K562 (cell line): ENCODE data around the gene TRIM31. TPM values are rescaled to one million over a fixed set of nuclear protein-coding genes. Genes with fewer than 3 reads are reported as not detected.

Experiments
- ATAC-seq: fragments of 200-7000 bp; cut with Tn5 transposase; 3 replicates; pipeline ENCODE4 v1.9.1; 2020; ENCODE audit warnings: moderate library complexity
- BruUV-seq: library from RNA; stranded (reverse); fragments of 400-500 nt; replicated peaks from 2 replicates; lab custom pipeline; 2021; lab: Mats Ljungman, UMichigan
- CTCF ChIA-PET: fragments of 300-600 bp; formaldehyde crosslinking; extraction: SDS; loops from one replicate; lab custom pipeline; 2021; ENCODE audit warnings: low intra/inter-chr PET ratio; lab: Yijun Ruan, JAX
- POLR2A ChIA-PET: fragments of 300-600, 350-650 bp; sonication (Branson Sonifier 250); formaldehyde crosslinking; extraction: SDS; loops from one replicate; lab custom pipeline; 2021; ENCODE audit warnings: antibody characterized with exemption, inconsistent platforms; lab: Yijun Ruan, JAX
- DNase-seq, 4 experiments: peaks; one replicate each; pipeline versions ENCODE4 v3.0.0 to v3.0.0-alpha.2; 2011 to 2018; ENCODE audit warnings: low spot score in 3 of 4, mixed read lengths in 3 of 4; ENCODE audit errors: extremely low read depth in 1 of 4
- FAIRE-seq: peaks from 2 replicates; lab custom pipeline; 2011; peaks lifted over from hg19 to GRCh38; lab: Jason Lieb, UNC
- H2AFZ ChIP-seq: 2 replicates; pipeline ENCODE4 v1.6.0; 2011; ENCODE audit warnings: low read depth, low read length, control low read depth, inconsistent platforms
- H3K27ac ChIP-seq: fragments of 200-600 bp; 3 replicates; pipeline ENCODE4 v1.8.0; 2011; ENCODE audit warnings: low read depth, mild to moderate bottlenecking, control low read depth, inconsistent platforms, low read length, moderate library complexity, mixed read lengths; ENCODE audit errors: extremely low read depth
- H3K27me3 ChIP-seq, 2 experiments: fragments of 300-600 bp in 1 of 2; 2 replicates in 1 of 2; 3 replicates in 1 of 2; pipeline versions ENCODE4 v1.6.0 to v1.8.0; 2011; ENCODE audit warnings: inconsistent platforms in 2 of 2, low read length in 2 of 2, mild to moderate bottlenecking in 1 of 2, mixed read lengths in 1 of 2, moderate library complexity in 1 of 2; ENCODE audit not compliant: control insufficient read depth in 2 of 2, insufficient read depth in 2 of 2
- H3K36me3 ChIP-seq: fragments of 300-600 bp; 3 replicates; pipeline ENCODE4 v1.8.0; 2011; ENCODE audit warnings: mild to moderate bottlenecking, low read length, inconsistent platforms; ENCODE audit not compliant: control insufficient read depth, insufficient read depth
- H3K4me1 ChIP-seq, 2 experiments: fragments of 200-600 bp in 1 of 2; replicated peaks in 1 of 2; 2 replicates in 1 of 2; 3 replicates in 1 of 2; pipeline versions ENCODE4 v1.5.1 to v1.8.0; 2011; ENCODE audit warnings: inconsistent platforms in 2 of 2, low read length in 2 of 2, mild to moderate bottlenecking in 1 of 2, mixed read lengths in 1 of 2, moderate library complexity in 1 of 2; ENCODE audit not compliant: control insufficient read depth in 2 of 2, insufficient read depth in 2 of 2
- H3K4me2 ChIP-seq: 2 replicates; pipeline ENCODE4 v1.6.1; 2011; ENCODE audit warnings: low read length, control low read depth, inconsistent platforms, mixed read lengths; ENCODE audit not compliant: insufficient read depth
- H3K4me3 ChIP-seq: fragments of 200-600 bp; sonication (generic), shearing (Covaris generic); 2 replicates; pipeline ENCODE4 v1.5.1; 2016; ENCODE audit warnings: control low read depth, inconsistent platforms
- H3K79me2 ChIP-seq: fragments of 200-600 bp; 3 replicates; pipeline ENCODE4 v1.8.0; 2011; ENCODE audit warnings: low read length, inconsistent platforms; ENCODE audit not compliant: control insufficient read depth, insufficient read depth
- H3K9ac ChIP-seq, 2 experiments: 2 replicates each; pipeline versions ENCODE4 v1.6.0 to v1.6.1; 2011; ENCODE audit warnings: low read depth in 2 of 2, low read length in 2 of 2, control low read depth in 1 of 2, inconsistent platforms in 1 of 2, mild to moderate bottlenecking in 1 of 2, mixed read lengths in 1 of 2; ENCODE audit not compliant: insufficient read depth in 1 of 2
- H3K9me1 ChIP-seq: one replicate; pipeline ENCODE4 v1.6.0; 2011; ENCODE audit warnings: inconsistent platforms, mild to moderate bottlenecking, low read length, moderate library complexity; ENCODE audit not compliant: control insufficient read depth, insufficient read depth
- H3K9me3 ChIP-seq: replicated peaks from 2 replicates; pipeline ENCODE4 v1.5.1; 2011; ENCODE audit warnings: low read depth, low read length, inconsistent platforms; ENCODE audit not compliant: control insufficient read depth, insufficient read depth
- H4K20me1 ChIP-seq: replicated peaks from 2 replicates; pipeline ENCODE4 v1.6.1; 2011; ENCODE audit warnings: low read length, inconsistent platforms, mixed read lengths; ENCODE audit not compliant: control insufficient read depth, insufficient read depth
- ESRRA ChIP-seq: fragments of 450-650 bp; IDR thresholded peaks from 2 replicates; pipeline ENCODE4 v1.6.1; 2014; ENCODE audit warnings: low read depth, mild to moderate bottlenecking, moderate library complexity, borderline replicate concordance
- POLR3G ChIP-seq: IDR thresholded peaks from 2 replicates; pipeline ENCODE4 v1.6.1; 2011; ENCODE audit not compliant: insufficient read length, insufficient replicate concordance; ENCODE audit errors: extremely low read depth
- SUPT5H ChIP-seq: fragments of 450-650 bp; IDR thresholded peaks from 2 replicates; pipeline ENCODE4 v1.6.1; 2016
- ZNF197 ChIP-seq: fragments of 200-800 bp; sonication (Bioruptor generic); IDR thresholded peaks from 2 replicates; pipeline ENCODE4 v1.6.1; 2016; ENCODE audit warnings: low read depth, missing genetic modification characterization, missing compliant biosample characterization
- ZNF561 ChIP-seq: fragments of 450-650 bp; formaldehyde crosslinking; conservative IDR thresholded peaks from 2 replicates; pipeline ENCODE4 v1.4.0; 2020; ENCODE audit warnings: mild to moderate bottlenecking, moderate library complexity
- WGBS: fragments of 100-300 bp; shearing (Covaris generic); methylation state at CpG from one replicate; pipeline ENCODE4 v1.1.6; 2016; ENCODE audit warnings: low coverage, mixed read lengths; ENCODE audit not compliant: insufficient coverage; ENCODE audit errors: missing lambda C conversion rate; 5-methylcytosine and 5-hydroxymethylcytosine counted together
- in situ Hi-C: fragments of 300-500 bp; cut with MboI; formaldehyde crosslinking; loops from 4 replicates; pipeline ENCODE4 v1.15.0; 2018; ENCODE audit warnings: inconsistent platforms, mixed read lengths
- intact Hi-C: fragments of 100-400 bp; cut with micrococcal nuclease; formaldehyde crosslinking; loops from 2 replicates; pipeline ENCODE4 v1.14.2; 2022
- polyA plus RNA-seq, 8 experiments: library from polyadenylated mRNA; depleted of rRNA in 4 of 8; stranded (reverse) in 5 of 8; unstranded in 3 of 8; fragments of >200 nt; fragmentation: Nextera tagmentation in 2 of 8; fragmentation: Illumina TruSeq in 1 of 8; extraction: Ambion mirVana in 2 of 8; extraction: Trizol in 1 of 8; gene quantifications; 2 replicates each; pipeline versions ENCODE4 v1.2.1 to v1.2.3, GENCODE V29; 2011 to 2014; ENCODE audit warnings: inconsistent platforms in 1 of 8, missing spikeins in 1 of 8
- total RNA-seq, 7 experiments: library from RNA; depleted of rRNA in 6 of 7; stranded (reverse); fragments of >200 nt in 6 of 7; fragmentation: Illumina TruSeq in 2 of 7; extraction: Trizol in 2 of 7; gene quantifications; 2 replicates each; pipeline versions ENCODE4 v1.2.1 to v1.2.3, GENCODE V29; 2011 to 2021; ENCODE audit warnings: low replicate concordance in 1 of 7
- TF ChIP-seq, protein P1 (sequence below): fragments of 450-650 bp; IDR thresholded peaks from 2 replicates; pipeline ENCODE4 v1.6.1; 2018; ENCODE audit not compliant: partially characterized antibody

Gene TRIM31
- total and polyA plus RNA-seq, 9 of the 15 experiments (the other 6 are each of a cell fraction or from before 2014, with no cell fraction given), result not detected

- Histone ChIP-seq H3K4me3 (no peak overlapping the region), H3K27ac (no peak overlapping the region), H4K20me1 (no peaks in the 10 kb centered on the region), H3K79me2 (no peaks in the 10 kb centered on the region), H3K4me2 (no peak overlapping the region), H3K9me3 (no peaks in the 10 kb centered on the region), H2AFZ (no peak overlapping the region), H3K9me1 (no peaks in the 10 kb centered on the region), H3K36me3 (no peaks in the 10 kb centered on the region), H3K4me1 (peaks cover 0 to 7% of the 10 kb centered on the region in 2 experiments; a peak in 1 of 5 replicates), H3K27me3 (peaks cover 33 to 37% of the 10 kb centered on the region in 2 experiments), H3K9ac (no peak overlapping the region)
- intact Hi-C loops (no loop called here), in situ Hi-C loops (no loop called here)
- 5% methylated on average over 10 of the region's 10 CpGs for WGBS
- TF ChIP-seq POLR3G (no peak), SUPT5H (no peak), ZNF197 (CRISPR knock-in tag) (no peak), ESRRA (no peak), ZNF561 (no peak)
- TF ChIP-seq, protein P1, sequence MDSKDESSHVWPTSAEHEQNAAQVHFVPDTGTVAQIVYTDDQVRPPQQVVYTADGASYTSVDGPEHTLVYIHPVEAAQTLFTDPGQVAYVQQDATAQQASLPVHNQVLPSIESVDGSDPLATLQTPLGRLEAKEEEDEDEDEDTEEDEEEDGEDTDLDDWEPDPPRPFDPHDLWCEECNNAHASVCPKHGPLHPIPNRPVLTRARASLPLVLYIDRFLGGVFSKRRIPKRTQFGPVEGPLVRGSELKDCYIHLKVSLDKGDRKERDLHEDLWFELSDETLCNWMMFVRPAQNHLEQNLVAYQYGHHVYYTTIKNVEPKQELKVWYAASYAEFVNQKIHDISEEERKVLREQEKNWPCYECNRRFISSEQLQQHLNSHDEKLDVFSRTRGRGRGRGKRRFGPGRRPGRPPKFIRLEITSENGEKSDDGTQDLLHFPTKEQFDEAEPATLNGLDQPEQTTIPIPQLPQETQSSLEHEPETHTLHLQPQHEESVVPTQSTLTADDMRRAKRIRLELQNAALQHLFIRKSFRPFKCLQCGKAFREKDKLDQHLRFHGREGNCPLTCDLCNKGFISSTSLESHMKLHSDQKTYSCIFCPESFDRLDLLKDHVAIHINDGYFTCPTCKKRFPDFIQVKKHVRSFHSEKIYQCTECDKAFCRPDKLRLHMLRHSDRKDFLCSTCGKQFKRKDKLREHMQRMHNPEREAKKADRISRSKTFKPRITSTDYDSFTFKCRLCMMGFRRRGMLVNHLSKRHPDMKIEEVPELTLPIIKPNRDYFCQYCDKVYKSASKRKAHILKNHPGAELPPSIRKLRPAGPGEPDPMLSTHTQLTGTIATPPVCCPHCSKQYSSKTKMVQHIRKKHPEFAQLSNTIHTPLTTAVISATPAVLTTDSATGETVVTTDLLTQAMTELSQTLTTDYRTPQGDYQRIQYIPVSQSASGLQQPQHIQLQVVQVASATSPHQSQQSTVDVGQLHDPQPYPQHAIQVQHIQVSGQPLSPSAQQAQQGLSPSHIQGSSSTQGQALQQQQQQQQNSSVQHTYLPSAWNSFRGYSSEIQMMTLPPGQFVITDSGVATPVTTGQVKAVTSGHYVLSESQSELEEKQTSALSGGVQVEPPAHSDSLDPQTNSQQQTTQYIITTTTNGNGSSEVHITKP, result no peak
- ChIA-PET POLR2A (interaction anchor here (0.9 kb wide), 1 partner anchor 11 kb away, joined by 3 read pairs; no protein-coding TSS in a partner anchor), CTCF (no interaction called here)
- no TSS peak for BruUV-seq
- FAIRE-seq (no peak), DNase-seq (no peak), ATAC-seq (no peak)
These were observed 392 bp downstream of the TRIM31 start for GRCh38 chr6:30112402-30112994.
